H9 (cell line): ENCODE measurements around the gene KLF2. TPM values are rescaled to one million over a fixed set of nuclear protein-coding genes. Genes with fewer than 3 reads are reported as not detected.
A peak's percentile ranks its signal among the peaks of the same experiment; 100 is the strongest.

ENCODE experiments used
- DNase-seq: peaks from one replicate; pipeline ENCODE4 v3.0.0-alpha.2; 2017
- H2AFZ ChIP-seq: one replicate; pipeline ENCODE4 v1.6.1; 2013; ENCODE audit warnings: mild to moderate bottlenecking, low read length, control low read depth, moderate library complexity
- H2AK5ac ChIP-seq: 2 replicates; pipeline ENCODE4 v1.6.1; 2013; ENCODE audit warnings: low read length, control low read depth, mixed read lengths; ENCODE audit not compliant: insufficient read length
- H2BK120ac ChIP-seq: one replicate; pipeline ENCODE4 v1.6.1; 2013; ENCODE audit warnings: low read depth, mild to moderate bottlenecking, low read length, control low read depth, inconsistent platforms; ENCODE audit not compliant: poor library complexity, severe bottlenecking
- H2BK12ac ChIP-seq: 2 replicates; pipeline ENCODE4 v1.6.1; 2013; ENCODE audit warnings: low read length, control low read depth, mixed read lengths, low read depth; ENCODE audit not compliant: insufficient read length
- H2BK15ac ChIP-seq: 2 replicates; pipeline ENCODE4 v1.6.1; 2013; ENCODE audit warnings: low read depth, low read length, control low read depth
- H2BK20ac ChIP-seq: one replicate; pipeline ENCODE4 v1.6.1; 2013; ENCODE audit warnings: low read depth, mild to moderate bottlenecking, low read length, control low read depth, inconsistent platforms; ENCODE audit not compliant: poor library complexity, severe bottlenecking
- H2BK5ac ChIP-seq: 2 replicates; pipeline ENCODE4 v1.6.1; 2013; ENCODE audit warnings: low read length, control low read depth, mixed read lengths; ENCODE audit not compliant: insufficient read length
- H3K14ac ChIP-seq: 2 replicates; pipeline ENCODE4 v1.6.1; 2013; ENCODE audit warnings: low read length, control low read depth; ENCODE audit not compliant: insufficient read depth
- H3K18ac ChIP-seq: 2 replicates; pipeline ENCODE4 v1.6.1; 2013; ENCODE audit warnings: low read depth, mild to moderate bottlenecking, mixed read lengths, low read length, control low read depth; ENCODE audit not compliant: insufficient read length
- H3K23ac ChIP-seq: 2 replicates; pipeline ENCODE4 v1.6.1; 2013; ENCODE audit warnings: low read length, control low read depth, mixed read lengths, low read depth; ENCODE audit not compliant: insufficient read length
- H3K23me2 ChIP-seq: 2 replicates; pipeline ENCODE4 v1.6.1; 2013; ENCODE audit warnings: low read depth, mild to moderate bottlenecking, mixed read lengths, low read length, control low read depth; ENCODE audit not compliant: insufficient read length, poor library complexity, severe bottlenecking
- H3K27ac ChIP-seq: 2 replicates; pipeline ENCODE4 v1.5.1; 2013; ENCODE audit warnings: low read length, control low read depth, mixed read lengths, low read depth; ENCODE audit not compliant: insufficient read length
- H3K27me3 ChIP-seq: 2 replicates; pipeline ENCODE4 v1.6.1; 2013; ENCODE audit warnings: low read length, control low read depth, inconsistent platforms; ENCODE audit not compliant: insufficient read depth
- H3K4ac ChIP-seq: 2 replicates; pipeline ENCODE4 v1.6.1; 2013; ENCODE audit warnings: low read depth, mild to moderate bottlenecking, control low read depth, inconsistent platforms, low read length, moderate library complexity
- H3K4me1 ChIP-seq: 2 replicates; pipeline ENCODE4 v1.6.1; 2013; ENCODE audit warnings: low read length, control low read depth, inconsistent platforms; ENCODE audit not compliant: insufficient read depth
- H3K4me2 ChIP-seq: 2 replicates; pipeline ENCODE4 v1.6.1; 2013; ENCODE audit warnings: low read length, control low read depth, mixed read lengths; ENCODE audit not compliant: insufficient read length, insufficient read depth
- H3K56ac ChIP-seq: 2 replicates; pipeline ENCODE4 v1.6.1; 2013; ENCODE audit warnings: low read depth, mild to moderate bottlenecking, mixed read lengths, low read length, control low read depth; ENCODE audit not compliant: insufficient read length
- H3K79me1 ChIP-seq: 2 replicates; pipeline ENCODE4 v1.6.1; 2013; ENCODE audit warnings: low read depth, mild to moderate bottlenecking, moderate library complexity, low read length, control low read depth, inconsistent platforms; ENCODE audit not compliant: insufficient read depth, poor library complexity, severe bottlenecking
- H3K79me2 ChIP-seq: 2 replicates; pipeline ENCODE4 v1.6.1; 2013; ENCODE audit warnings: low read length, control low read depth, inconsistent platforms; ENCODE audit not compliant: insufficient read depth
- H3K9ac ChIP-seq: 2 replicates; pipeline ENCODE4 v1.6.1; 2013; ENCODE audit warnings: low read length, control low read depth, mixed read lengths; ENCODE audit not compliant: insufficient read length; ENCODE audit errors: extremely low read depth
- H3K9me3 ChIP-seq: one replicate; pipeline ENCODE4 v1.6.1; 2013; ENCODE audit warnings: low read depth, low read length, inconsistent platforms; ENCODE audit not compliant: control insufficient read depth
- H3T11ph ChIP-seq: one replicate; pipeline ENCODE4 v1.6.1; 2013; ENCODE audit warnings: mild to moderate bottlenecking, low read length, control low read depth, inconsistent platforms
- H4K20me1 ChIP-seq: one replicate; pipeline ENCODE4 v1.6.1; 2013; ENCODE audit not compliant: control insufficient read depth, insufficient read length, insufficient read depth
- H4K5ac ChIP-seq: 2 replicates; pipeline ENCODE4 v1.6.1; 2013; ENCODE audit warnings: low read depth, mild to moderate bottlenecking, mixed read lengths, low read length, control low read depth; ENCODE audit not compliant: insufficient read length
- H4K8ac ChIP-seq: replicated peaks from 2 replicates; pipeline ENCODE4 v1.6.1; 2013; ENCODE audit warnings: low read length, control low read depth, mixed read lengths, low read depth; ENCODE audit not compliant: insufficient read length
- H4K91ac ChIP-seq: 2 replicates; pipeline ENCODE4 v1.6.1; 2013; ENCODE audit warnings: low read depth, mild to moderate bottlenecking, moderate library complexity, mixed read lengths, low read length, control low read depth; ENCODE audit not compliant: insufficient read length
- H3K27ac Mint-ChIP-seq, 3 experiments: 2 replicates in 2 of 3; 3 replicates in 1 of 3; pipeline ENCODE4 v1.8.0; 2020 to 2021; ENCODE audit warnings: mixed read lengths in 3 of 3, mild to moderate bottlenecking in 1 of 3, moderate library complexity in 1 of 3
- H3K27me3 Mint-ChIP-seq: 2 replicates; pipeline ENCODE4 v1.8.0; 2021; ENCODE audit warnings: low read depth, mild to moderate bottlenecking, moderate library complexity, mixed read lengths
- H3K36me3 Mint-ChIP-seq, 3 experiments: 2 replicates in 2 of 3; 3 replicates in 1 of 3; pipeline ENCODE4 v1.8.0; 2020 to 2021; ENCODE audit warnings: low read depth in 3 of 3, mixed read lengths in 3 of 3; ENCODE audit not compliant: insufficient read depth in 1 of 3
- H3K4me1 Mint-ChIP-seq, 2 experiments: 2 replicates each; pipeline ENCODE4 v1.8.0; 2020; ENCODE audit warnings: mixed read lengths in 2 of 2
- H3K4me3 Mint-ChIP-seq, 2 experiments: 2 replicates in 1 of 2; 3 replicates in 1 of 2; pipeline ENCODE4 v1.8.0; 2020 to 2021; ENCODE audit warnings: mild to moderate bottlenecking in 2 of 2, mixed read lengths in 2 of 2, moderate library complexity in 1 of 2
- H3K9me3 Mint-ChIP-seq, 2 experiments: 2 replicates in 1 of 2; 3 replicates in 1 of 2; pipeline ENCODE4 v1.8.0; 2020; ENCODE audit warnings: mild to moderate bottlenecking in 2 of 2, mixed read lengths in 2 of 2, moderate library complexity in 1 of 2
- CTCF ChIP-seq: fragments of 200-600 bp; sonication (generic); conservative IDR thresholded peaks from 3 replicates; pipeline ENCODE4 v1.8.0; 2021; ENCODE audit warnings: antibody characterized with exemption, mild to moderate bottlenecking
- WGBS: extraction: QIAGEN DNeasy Blood & Tissue Kit; methylation state at CpG from one replicate; pipeline ENCODE4 v1.1.7; 2013; ENCODE audit warnings: missing lambda C conversion rate, low lambda C conversion rate, mixed read lengths; ENCODE audit not compliant: insufficient read length; ENCODE audit errors: extremely low coverage; 5-methylcytosine and 5-hydroxymethylcytosine counted together
- total RNA-seq: library from RNA; stranded (reverse); gene quantifications from 2 replicates; pipeline ENCODE4 v1.2.1, GENCODE V29; 2021

KLF2 gene
- total RNA-seq, 1 experiment from 2014 or later, result 0.33 TPM

- H2BK20ac ChIP-seq, result no peak overlapping the region
- no peak overlapping the region for H2BK15ac ChIP-seq
- H4K5ac ChIP-seq, result no peak overlapping the region
- no peaks in the 10 kb centered on the region for H3K9me3 ChIP-seq
- no peaks in the 10 kb centered on the region for H4K20me1 ChIP-seq
- no peak for TF ChIP-seq CTCF
- no peak for DNase-seq
- no peaks in the 10 kb centered on the region for H3K27me3 ChIP-seq
- H3K4ac ChIP-seq, result no peak overlapping the region
- no peak overlapping the region for H2AK5ac ChIP-seq
- no peak overlapping the region for H3K18ac ChIP-seq
- no peak overlapping the region for H3K4me2 ChIP-seq
- no peak overlapping the region for H2BK120ac ChIP-seq
- H3K79me2 ChIP-seq, result no peaks in the 10 kb centered on the region
- Mint-ChIP-seq H3K36me3 (no peaks in the 10 kb centered on the region), H3K4me3 (no peak overlapping the region), H3K27me3 (no peaks in the 10 kb centered on the region; the same call in 1 of the 2 replicates), H3K9me3 (no peaks in the 10 kb centered on the region), H3K4me1 (peaks cover 0 to 6% of the 10 kb centered on the region in 2 experiments; a peak in 1 of 4 replicates), H3K27ac (peak overlapping the region in 2 of 3 experiments; percentile 63 to 73; a peak in 1 of 7 replicates)
- H3K14ac ChIP-seq, result no peak overlapping the region
- no peaks in the 10 kb centered on the region for H3K23me2 ChIP-seq
- no peak overlapping the region for H4K91ac ChIP-seq
- WGBS, result no CpG with 5 or more reads among the region's 4 CpGs
- no peak overlapping the region for H3K56ac ChIP-seq
- H3K27ac ChIP-seq, result no peak overlapping the region
- no peak overlapping the region for H4K8ac ChIP-seq
- no peak overlapping the region for H3K9ac ChIP-seq
- no peaks in the 10 kb centered on the region for H3K4me1 ChIP-seq
- H3K79me1 ChIP-seq, result no peaks in the 10 kb centered on the region
- H2BK12ac ChIP-seq, result no peak overlapping the region
- no peak overlapping the region for H2AFZ ChIP-seq
- H3T11ph ChIP-seq, result no peak overlapping the region
- H2BK5ac ChIP-seq, result no peak overlapping the region
- no peak overlapping the region for H3K23ac ChIP-seq
These were observed 44.3 kb upstream of the KLF2 start for GRCh38 chr19:16280306-16280705.
